ENCODE results near the gene HNRNPA1.

DNA sequence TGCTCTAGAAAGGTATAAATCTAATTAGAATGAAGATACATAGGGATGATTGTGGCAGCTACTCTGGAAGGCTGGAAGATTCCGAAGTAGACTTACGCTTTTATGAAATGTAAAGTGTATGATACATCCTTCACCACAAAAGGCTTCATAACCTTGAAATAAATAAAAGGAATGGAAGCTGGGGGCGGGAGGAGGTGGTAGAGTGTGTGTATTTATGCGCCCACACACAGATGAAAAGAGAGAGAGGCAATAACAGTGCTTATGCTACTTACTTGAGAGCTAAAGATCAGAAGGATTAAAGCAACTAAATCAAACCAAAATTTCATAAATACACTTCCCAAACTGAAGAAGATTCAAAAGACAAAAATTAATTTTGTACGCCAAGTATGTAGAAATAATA is 31.0 kb upstream of the HNRNPA1 start:
- TF ChIP-seq, protein P1, sequence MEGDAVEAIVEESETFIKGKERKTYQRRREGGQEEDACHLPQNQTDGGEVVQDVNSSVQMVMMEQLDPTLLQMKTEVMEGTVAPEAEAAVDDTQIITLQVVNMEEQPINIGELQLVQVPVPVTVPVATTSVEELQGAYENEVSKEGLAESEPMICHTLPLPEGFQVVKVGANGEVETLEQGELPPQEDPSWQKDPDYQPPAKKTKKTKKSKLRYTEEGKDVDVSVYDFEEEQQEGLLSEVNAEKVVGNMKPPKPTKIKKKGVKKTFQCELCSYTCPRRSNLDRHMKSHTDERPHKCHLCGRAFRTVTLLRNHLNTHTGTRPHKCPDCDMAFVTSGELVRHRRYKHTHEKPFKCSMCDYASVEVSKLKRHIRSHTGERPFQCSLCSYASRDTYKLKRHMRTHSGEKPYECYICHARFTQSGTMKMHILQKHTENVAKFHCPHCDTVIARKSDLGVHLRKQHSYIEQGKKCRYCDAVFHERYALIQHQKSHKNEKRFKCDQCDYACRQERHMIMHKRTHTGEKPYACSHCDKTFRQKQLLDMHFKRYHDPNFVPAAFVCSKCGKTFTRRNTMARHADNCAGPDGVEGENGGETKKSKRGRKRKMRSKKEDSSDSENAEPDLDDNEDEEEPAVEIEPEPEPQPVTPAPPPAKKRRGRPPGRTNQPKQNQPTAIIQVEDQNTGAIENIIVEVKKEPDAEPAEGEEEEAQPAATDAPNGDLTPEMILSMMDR (IDR thresholded peaks at IDR 0.05) = no peak
- TF ChIP-seq POLR2A (IDR thresholded peaks at IDR 0.05) (no peak), EP300 (IDR thresholded peaks at IDR 0.05) (no peak), POLR2AphosphoS5 (IDR thresholded peaks at IDR 0.05) (no peak)

All from sigmoid colon (tissue), 4 donors.